GM23338 (cell line): Measurements from ENCODE around the gene TNPO1. TPM values are rescaled to one million over a fixed set of nuclear protein-coding genes. Genes with fewer than 3 reads are reported as not detected.

Source experiments
- ATAC-seq: fragments of 200-7000 bp; cut with Tn5 transposase; 3 replicates; pipeline ENCODE4 v1.9.1; 2020
- DNase-seq: peaks from one replicate; pipeline ENCODE4 v3.0.0-alpha.2; 2015; ENCODE audit warnings: low spot score
- H2AFZ ChIP-seq: fragments of 200-600 bp; sonication (generic); 2 replicates; pipeline ENCODE4 v1.8.0; 2016; ENCODE audit warnings: antibody characterized with exemption, mild to moderate bottlenecking, moderate library complexity
- H3F3A ChIP-seq: fragments of 200-600 bp; sonication (generic); replicated peaks from 2 replicates; pipeline ENCODE4 v1.8.0; 2017; ENCODE audit warnings: antibody characterized with exemption, mixed run types, low read depth
- H3K27ac ChIP-seq: fragments of 200-600 bp; sonication (generic); 2 replicates; pipeline ENCODE4 v1.6.1; 2016; ENCODE audit warnings: low read depth
- H3K27me3 ChIP-seq: fragments of 200-600 bp; sonication (generic); 2 replicates; pipeline ENCODE4 v1.8.0; 2016; ENCODE audit warnings: mild to moderate bottlenecking, mixed run types, moderate library complexity; ENCODE audit not compliant: insufficient read depth
- H3K36me3 ChIP-seq: fragments of 200-600 bp; sonication (generic); 2 replicates; pipeline ENCODE4 v1.8.0; 2016; ENCODE audit warnings: mild to moderate bottlenecking; ENCODE audit not compliant: insufficient read depth
- H3K4me1 ChIP-seq: fragments of 200-600 bp; sonication (generic); 2 replicates; pipeline ENCODE4 v1.8.0; 2016; ENCODE audit warnings: mild to moderate bottlenecking, moderate library complexity; ENCODE audit not compliant: insufficient read depth
- H3K4me2 ChIP-seq: fragments of 200-600 bp; sonication (generic); 2 replicates; pipeline ENCODE4 v1.7.1; 2017; ENCODE audit warnings: mixed run types
- H3K4me3 ChIP-seq: fragments of 200-600 bp; sonication (generic); 2 replicates; pipeline ENCODE4 v1.6.1; 2016; ENCODE audit warnings: mixed run types
- H3K79me2 ChIP-seq: fragments of 200-600 bp; sonication (generic); replicated peaks from 2 replicates; pipeline ENCODE4 v1.8.0; 2017; ENCODE audit warnings: mild to moderate bottlenecking; ENCODE audit not compliant: insufficient read depth
- H3K9me2 ChIP-seq: fragments of 200-600 bp; sonication (generic); 2 replicates; pipeline ENCODE4 v1.8.0; 2017; ENCODE audit not compliant: insufficient read depth
- H4K20me1 ChIP-seq: fragments of 200-600 bp; sonication (generic); replicated peaks from 2 replicates; pipeline ENCODE4 v1.8.0; 2017; ENCODE audit warnings: mild to moderate bottlenecking; ENCODE audit not compliant: insufficient read depth
- H3K27ac Mint-ChIP-seq: 2 replicates; pipeline ENCODE4 v1.8.0; 2020; ENCODE audit warnings: inconsistent platforms, mild to moderate bottlenecking, moderate library complexity, mixed read lengths
- H3K27me3 Mint-ChIP-seq: 3 replicates; pipeline ENCODE4 v1.8.0; 2022; ENCODE audit warnings: low read depth, mild to moderate bottlenecking, moderate library complexity, mixed read lengths, inconsistent platforms; ENCODE audit not compliant: insufficient read depth, poor library complexity
- H3K36me3 Mint-ChIP-seq: 3 replicates; pipeline ENCODE4 v1.8.0; 2021; ENCODE audit warnings: low read depth, mild to moderate bottlenecking, inconsistent platforms, moderate library complexity, mixed read lengths
- H3K4me1 Mint-ChIP-seq: 3 replicates; pipeline ENCODE4 v1.8.0; 2020; ENCODE audit warnings: mild to moderate bottlenecking, inconsistent platforms, mixed read lengths
- H3K4me3 Mint-ChIP-seq: 3 replicates; pipeline ENCODE4 v1.8.0; 2021; ENCODE audit warnings: moderate library complexity, mild to moderate bottlenecking, inconsistent platforms, mixed read lengths
- H3K9me3 Mint-ChIP-seq: 3 replicates; pipeline ENCODE4 v1.8.0; 2020; ENCODE audit warnings: moderate library complexity, mild to moderate bottlenecking, inconsistent platforms, mixed read lengths
- CREB1 ChIP-seq: fragments of 250-450 bp; sonication (Bioruptor Pico); IDR thresholded peaks from 2 replicates; pipeline ENCODE4 v1.5.0; 2020; ENCODE audit warnings: low read depth, mild to moderate bottlenecking, moderate library complexity
- EZH2 ChIP-seq: fragments of 200-600 bp; sonication (generic); IDR thresholded peaks from one replicate; pipeline ENCODE4 v1.8.0; 2017; ENCODE audit warnings: antibody characterized with exemption, mild to moderate bottlenecking, low read depth; ENCODE audit not compliant: unreplicated experiment
- EZH2phosphoT487 ChIP-seq: fragments of 200-600 bp; sonication (generic); IDR thresholded peaks from one replicate; pipeline ENCODE4 v1.8.1; 2018; ENCODE audit warnings: antibody characterized with exemption; ENCODE audit not compliant: unreplicated experiment
- JUNB ChIP-seq: IDR thresholded peaks from one replicate; pipeline ENCODE4 v1.6.1; 2016; ENCODE audit warnings: antibody characterized with exemption; ENCODE audit not compliant: unreplicated experiment
- NANOG ChIP-seq: IDR thresholded peaks from 2 replicates; pipeline ENCODE4 v1.6.1; 2016; ENCODE audit warnings: antibody characterized with exemption, borderline replicate concordance
- POLR2AphosphoS5 ChIP-seq: IDR thresholded peaks from 2 replicates; pipeline ENCODE4 v1.6.1; 2016; ENCODE audit warnings: antibody characterized with exemption, low read depth
- STAT1 ChIP-seq: IDR thresholded peaks from one replicate; pipeline ENCODE4 v1.6.1; 2016; ENCODE audit warnings: antibody characterized with exemption; ENCODE audit not compliant: unreplicated experiment
- ZNF114 ChIP-seq: fragments of 250-450 bp; sonication (Bioruptor Pico); IDR thresholded peaks from 2 replicates; pipeline ENCODE4 v1.5.0; 2020; ENCODE audit warnings: mild to moderate bottlenecking, moderate library complexity
- ZNF331 ChIP-seq: fragments of 250-450 bp; sonication (Bioruptor Pico); IDR thresholded peaks from 2 replicates; pipeline ENCODE4 v1.5.0; 2020; ENCODE audit warnings: low read depth, mild to moderate bottlenecking, moderate library complexity
- polyA plus RNA-seq: library from polyadenylated mRNA; unstranded; fragments of >200 nt; fragmentation: Nextera tagmentation; extraction: Ambion mirVana; gene quantifications from 2 replicates; pipeline ENCODE4 v1.2.1, GENCODE V29; 2016
- total RNA-seq: library from RNA; depleted of rRNA; stranded (reverse); fragments of >200 nt; shearing (Covaris generic); gene quantifications from 2 replicates; pipeline ENCODE4 v1.2.3, GENCODE V29; 2014
- TF ChIP-seq, protein P1 (sequence below): IDR thresholded peaks from one replicate; pipeline ENCODE4 v1.6.1; 2018; ENCODE audit warnings: antibody characterized with exemption; ENCODE audit not compliant: unreplicated experiment
- TF ChIP-seq, protein P2 (sequence below): fragments of 250-450 bp; sonication (Bioruptor Pico); IDR thresholded peaks from 2 replicates; pipeline ENCODE4 v1.5.0; 2020; ENCODE audit warnings: mild to moderate bottlenecking, moderate library complexity
- TF ChIP-seq, protein P3 (sequence below), 2 experiments: fragments of 200-600 bp in 1 of 2; sonication (generic) in 1 of 2; conservative IDR thresholded peaks; 2 replicates each; pipeline versions ENCODE4 v1.5.1 to v1.6.1; 2016 to 2017; ENCODE audit warnings: antibody characterized with exemption in 2 of 2, low read depth in 2 of 2, mild to moderate bottlenecking in 2 of 2, moderate library complexity in 1 of 2
- TF ChIP-seq, protein P4 (sequence below): IDR thresholded peaks from 2 replicates; pipeline ENCODE4 v1.6.1; 2016; ENCODE audit warnings: antibody characterized with exemption

Gene TNPO1
- total and polyA plus RNA-seq, 2 experiments from 2014 or later = 117 to 197 TPM

DNA sequence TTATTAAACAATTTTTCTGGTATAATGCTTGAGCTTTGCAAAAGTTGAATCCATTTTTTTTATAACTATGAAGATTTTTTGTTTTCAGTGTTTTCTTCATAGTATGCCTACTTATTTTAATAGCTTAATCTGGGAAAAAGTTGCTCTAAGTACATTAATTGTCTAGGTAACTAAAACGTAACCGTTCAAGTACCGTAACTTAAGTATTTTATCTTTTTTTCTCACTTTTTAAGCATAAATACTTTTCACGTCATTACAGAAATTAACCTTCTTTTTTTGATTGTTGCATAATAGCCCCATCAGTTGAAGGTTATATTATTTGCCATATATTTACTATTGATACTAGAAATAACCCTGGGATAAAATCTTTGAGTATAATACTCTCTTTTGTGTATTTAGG is 15.2 kb downstream of the TNPO1 start:
- ATAC-seq = no peak
- no peaks in the 10 kb centered on the region for H3K9me3 Mint-ChIP-seq
- no peak overlapping the region for H3K27ac ChIP-seq
- H3K4me1 Mint-ChIP-seq = peaks cover 8% of the 10 kb centered on the region
- H3K27me3 ChIP-seq = no peaks in the 10 kb centered on the region
- H3F3A ChIP-seq = no peaks in the 10 kb centered on the region
- TF ChIP-seq CREB1 (CRISPR knock-in tag) = no peak
- TF ChIP-seq ZNF331 (CRISPR knock-in tag) = no peak
- TF ChIP-seq, protein P1, sequence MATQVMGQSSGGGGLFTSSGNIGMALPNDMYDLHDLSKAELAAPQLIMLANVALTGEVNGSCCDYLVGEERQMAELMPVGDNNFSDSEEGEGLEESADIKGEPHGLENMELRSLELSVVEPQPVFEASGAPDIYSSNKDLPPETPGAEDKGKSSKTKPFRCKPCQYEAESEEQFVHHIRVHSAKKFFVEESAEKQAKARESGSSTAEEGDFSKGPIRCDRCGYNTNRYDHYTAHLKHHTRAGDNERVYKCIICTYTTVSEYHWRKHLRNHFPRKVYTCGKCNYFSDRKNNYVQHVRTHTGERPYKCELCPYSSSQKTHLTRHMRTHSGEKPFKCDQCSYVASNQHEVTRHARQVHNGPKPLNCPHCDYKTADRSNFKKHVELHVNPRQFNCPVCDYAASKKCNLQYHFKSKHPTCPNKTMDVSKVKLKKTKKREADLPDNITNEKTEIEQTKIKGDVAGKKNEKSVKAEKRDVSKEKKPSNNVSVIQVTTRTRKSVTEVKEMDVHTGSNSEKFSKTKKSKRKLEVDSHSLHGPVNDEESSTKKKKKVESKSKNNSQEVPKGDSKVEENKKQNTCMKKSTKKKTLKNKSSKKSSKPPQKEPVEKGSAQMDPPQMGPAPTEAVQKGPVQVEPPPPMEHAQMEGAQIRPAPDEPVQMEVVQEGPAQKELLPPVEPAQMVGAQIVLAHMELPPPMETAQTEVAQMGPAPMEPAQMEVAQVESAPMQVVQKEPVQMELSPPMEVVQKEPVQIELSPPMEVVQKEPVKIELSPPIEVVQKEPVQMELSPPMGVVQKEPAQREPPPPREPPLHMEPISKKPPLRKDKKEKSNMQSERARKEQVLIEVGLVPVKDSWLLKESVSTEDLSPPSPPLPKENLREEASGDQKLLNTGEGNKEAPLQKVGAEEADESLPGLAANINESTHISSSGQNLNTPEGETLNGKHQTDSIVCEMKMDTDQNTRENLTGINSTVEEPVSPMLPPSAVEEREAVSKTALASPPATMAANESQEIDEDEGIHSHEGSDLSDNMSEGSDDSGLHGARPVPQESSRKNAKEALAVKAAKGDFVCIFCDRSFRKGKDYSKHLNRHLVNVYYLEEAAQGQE = no peak
- no peak for TF ChIP-seq EZH2
- TF ChIP-seq, protein P2, sequence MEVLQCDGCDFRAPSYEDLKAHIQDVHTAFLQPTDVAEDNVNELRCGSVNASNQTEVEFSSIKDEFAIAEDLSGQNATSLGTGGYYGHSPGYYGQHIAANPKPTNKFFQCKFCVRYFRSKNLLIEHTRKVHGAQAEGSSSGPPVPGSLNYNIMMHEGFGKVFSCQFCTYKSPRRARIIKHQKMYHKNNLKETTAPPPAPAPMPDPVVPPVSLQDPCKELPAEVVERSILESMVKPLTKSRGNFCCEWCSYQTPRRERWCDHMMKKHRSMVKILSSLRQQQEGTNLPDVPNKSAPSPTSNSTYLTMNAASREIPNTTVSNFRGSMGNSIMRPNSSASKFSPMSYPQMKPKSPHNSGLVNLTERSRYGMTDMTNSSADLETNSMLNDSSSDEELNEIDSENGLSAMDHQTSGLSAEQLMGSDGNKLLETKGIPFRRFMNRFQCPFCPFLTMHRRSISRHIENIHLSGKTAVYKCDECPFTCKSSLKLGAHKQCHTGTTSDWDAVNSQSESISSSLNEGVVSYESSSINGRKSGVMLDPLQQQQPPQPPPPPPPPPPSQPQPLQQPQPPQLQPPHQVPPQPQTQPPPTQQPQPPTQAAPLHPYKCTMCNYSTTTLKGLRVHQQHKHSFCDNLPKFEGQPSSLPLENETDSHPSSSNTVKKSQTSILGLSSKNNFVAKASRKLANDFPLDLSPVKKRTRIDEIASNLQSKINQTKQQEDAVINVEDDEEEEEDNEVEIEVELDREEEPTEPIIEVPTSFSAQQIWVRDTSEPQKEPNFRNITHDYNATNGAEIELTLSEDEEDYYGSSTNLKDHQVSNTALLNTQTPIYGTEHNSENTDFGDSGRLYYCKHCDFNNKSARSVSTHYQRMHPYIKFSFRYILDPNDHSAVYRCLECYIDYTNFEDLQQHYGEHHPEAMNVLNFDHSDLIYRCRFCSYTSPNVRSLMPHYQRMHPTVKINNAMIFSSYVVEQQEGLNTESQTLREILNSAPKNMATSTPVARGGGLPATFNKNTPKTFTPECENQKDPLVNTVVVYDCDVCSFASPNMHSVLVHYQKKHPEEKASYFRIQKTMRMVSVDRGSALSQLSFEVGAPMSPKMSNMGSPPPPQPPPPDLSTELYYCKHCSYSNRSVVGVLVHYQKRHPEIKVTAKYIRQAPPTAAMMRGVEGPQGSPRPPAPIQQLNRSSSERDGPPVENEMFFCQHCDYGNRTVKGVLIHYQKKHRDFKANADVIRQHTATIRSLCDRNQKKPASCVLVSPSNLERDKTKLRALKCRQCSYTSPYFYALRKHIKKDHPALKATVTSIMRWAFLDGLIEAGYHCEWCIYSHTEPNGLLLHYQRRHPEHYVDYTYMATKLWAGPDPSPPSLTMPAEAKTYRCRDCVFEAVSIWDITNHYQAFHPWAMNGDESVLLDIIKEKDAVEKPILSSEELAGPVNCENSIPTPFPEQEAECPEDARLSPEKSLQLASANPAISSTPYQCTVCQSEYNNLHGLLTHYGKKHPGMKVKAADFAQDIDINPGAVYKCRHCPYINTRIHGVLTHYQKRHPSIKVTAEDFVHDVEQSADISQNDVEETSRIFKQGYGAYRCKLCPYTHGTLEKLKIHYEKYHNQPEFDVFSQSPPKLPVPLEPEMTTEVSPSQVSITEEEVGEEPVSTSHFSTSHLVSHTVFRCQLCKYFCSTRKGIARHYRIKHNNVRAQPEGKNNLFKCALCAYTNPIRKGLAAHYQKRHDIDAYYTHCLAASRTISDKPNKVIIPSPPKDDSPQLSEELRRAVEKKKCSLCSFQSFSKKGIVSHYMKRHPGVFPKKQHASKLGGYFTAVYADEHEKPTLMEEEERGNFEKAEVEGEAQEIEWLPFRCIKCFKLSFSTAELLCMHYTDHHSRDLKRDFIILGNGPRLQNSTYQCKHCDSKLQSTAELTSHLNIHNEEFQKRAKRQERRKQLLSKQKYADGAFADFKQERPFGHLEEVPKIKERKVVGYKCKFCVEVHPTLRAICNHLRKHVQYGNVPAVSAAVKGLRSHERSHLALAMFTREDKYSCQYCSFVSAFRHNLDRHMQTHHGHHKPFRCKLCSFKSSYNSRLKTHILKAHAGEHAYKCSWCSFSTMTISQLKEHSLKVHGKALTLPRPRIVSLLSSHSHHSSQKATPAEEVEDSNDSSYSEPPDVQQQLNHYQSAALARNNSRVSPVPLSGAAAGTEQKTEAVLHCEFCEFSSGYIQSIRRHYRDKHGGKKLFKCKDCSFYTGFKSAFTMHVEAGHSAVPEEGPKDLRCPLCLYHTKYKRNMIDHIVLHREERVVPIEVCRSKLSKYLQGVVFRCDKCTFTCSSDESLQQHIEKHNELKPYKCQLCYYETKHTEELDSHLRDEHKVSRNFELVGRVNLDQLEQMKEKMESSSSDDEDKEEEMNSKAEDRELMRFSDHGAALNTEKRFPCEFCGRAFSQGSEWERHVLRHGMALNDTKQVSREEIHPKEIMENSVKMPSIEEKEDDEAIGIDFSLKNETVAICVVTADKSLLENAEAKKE (CRISPR knock-in tag) = no peak
- TF ChIP-seq, protein P3, sequence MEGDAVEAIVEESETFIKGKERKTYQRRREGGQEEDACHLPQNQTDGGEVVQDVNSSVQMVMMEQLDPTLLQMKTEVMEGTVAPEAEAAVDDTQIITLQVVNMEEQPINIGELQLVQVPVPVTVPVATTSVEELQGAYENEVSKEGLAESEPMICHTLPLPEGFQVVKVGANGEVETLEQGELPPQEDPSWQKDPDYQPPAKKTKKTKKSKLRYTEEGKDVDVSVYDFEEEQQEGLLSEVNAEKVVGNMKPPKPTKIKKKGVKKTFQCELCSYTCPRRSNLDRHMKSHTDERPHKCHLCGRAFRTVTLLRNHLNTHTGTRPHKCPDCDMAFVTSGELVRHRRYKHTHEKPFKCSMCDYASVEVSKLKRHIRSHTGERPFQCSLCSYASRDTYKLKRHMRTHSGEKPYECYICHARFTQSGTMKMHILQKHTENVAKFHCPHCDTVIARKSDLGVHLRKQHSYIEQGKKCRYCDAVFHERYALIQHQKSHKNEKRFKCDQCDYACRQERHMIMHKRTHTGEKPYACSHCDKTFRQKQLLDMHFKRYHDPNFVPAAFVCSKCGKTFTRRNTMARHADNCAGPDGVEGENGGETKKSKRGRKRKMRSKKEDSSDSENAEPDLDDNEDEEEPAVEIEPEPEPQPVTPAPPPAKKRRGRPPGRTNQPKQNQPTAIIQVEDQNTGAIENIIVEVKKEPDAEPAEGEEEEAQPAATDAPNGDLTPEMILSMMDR (conservative IDR thresholded peaks at IDR 0.05; ENCODE audit: low read depth in 2 of 2) = no peak
- no peak for TF ChIP-seq JUNB
- no peak for TF ChIP-seq EZH2phosphoT487
- TF ChIP-seq NANOG = no peak
- TF ChIP-seq STAT1 = no peak
- TF ChIP-seq, protein P4, sequence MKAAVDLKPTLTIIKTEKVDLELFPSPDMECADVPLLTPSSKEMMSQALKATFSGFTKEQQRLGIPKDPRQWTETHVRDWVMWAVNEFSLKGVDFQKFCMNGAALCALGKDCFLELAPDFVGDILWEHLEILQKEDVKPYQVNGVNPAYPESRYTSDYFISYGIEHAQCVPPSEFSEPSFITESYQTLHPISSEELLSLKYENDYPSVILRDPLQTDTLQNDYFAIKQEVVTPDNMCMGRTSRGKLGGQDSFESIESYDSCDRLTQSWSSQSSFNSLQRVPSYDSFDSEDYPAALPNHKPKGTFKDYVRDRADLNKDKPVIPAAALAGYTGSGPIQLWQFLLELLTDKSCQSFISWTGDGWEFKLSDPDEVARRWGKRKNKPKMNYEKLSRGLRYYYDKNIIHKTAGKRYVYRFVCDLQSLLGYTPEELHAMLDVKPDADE = no peak
- no peak for TF ChIP-seq ZNF114 (CRISPR knock-in tag)
- TF ChIP-seq POLR2AphosphoS5 = no peak
- peaks cover 20% of the 10 kb centered on the region for H3K79me2 ChIP-seq
- no peaks in the 10 kb centered on the region for H3K36me3 Mint-ChIP-seq
- no peak overlapping the region for H3K4me2 ChIP-seq
- H3K4me3 ChIP-seq = no peak overlapping the region
- H3K27ac Mint-ChIP-seq = no peak overlapping the region
- no peak overlapping the region for H3K4me3 Mint-ChIP-seq
- H2AFZ ChIP-seq = no peak overlapping the region
- no peaks in the 10 kb centered on the region for H4K20me1 ChIP-seq
- no peak for DNase-seq
- no peaks in the 10 kb centered on the region for H3K9me2 ChIP-seq
- H3K27me3 Mint-ChIP-seq = no peaks in the 10 kb centered on the region
- no peaks in the 10 kb centered on the region for H3K36me3 ChIP-seq
- 0 out of 2 replicates have a peak, but pooled peaks cover 8% of the 10 kb centered on the region for H3K4me1 ChIP-seq
